ENCODE measurements around the gene TAF13.

Gene TAF13

DNA sequence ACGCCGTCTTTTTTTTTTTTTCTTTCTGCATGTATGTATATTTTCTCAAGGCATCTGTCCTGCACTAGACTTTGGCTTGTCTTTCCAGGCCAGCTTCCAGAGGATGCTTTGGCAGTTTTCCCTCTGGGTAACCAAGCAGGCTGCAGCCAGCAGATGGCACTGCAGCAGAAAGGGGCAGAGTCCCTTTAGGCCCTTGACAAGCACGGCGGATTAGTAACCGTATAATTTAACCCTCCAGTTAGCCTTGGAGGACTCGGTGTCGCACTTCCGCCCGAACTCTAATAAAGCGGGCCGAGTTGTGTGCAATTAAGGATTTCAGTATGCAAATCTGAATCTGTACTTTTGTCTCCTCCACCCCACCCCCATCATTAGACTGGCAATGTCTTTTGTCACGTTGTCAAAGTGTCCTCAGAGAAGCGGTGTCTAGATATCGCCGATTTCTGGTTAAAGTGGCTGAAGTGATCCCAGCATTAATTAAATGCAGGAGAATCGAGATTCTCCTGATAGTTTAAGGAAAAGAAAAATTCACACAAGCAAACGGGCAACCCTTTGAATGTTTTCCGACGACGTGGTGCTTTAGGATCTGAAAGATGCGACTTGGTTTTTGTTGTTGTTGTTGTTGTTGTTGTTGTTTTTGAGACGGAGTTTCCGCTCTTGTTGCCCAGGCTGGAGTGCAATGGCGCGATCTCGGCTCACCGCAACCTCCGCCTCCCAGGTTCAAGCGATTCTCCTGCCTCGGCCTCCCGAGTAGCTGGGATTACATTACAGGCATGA is 13.6 kb upstream of the TAF13 start:
- Histone ChIP-seq H3K36me3 (ENCODE audit: control insufficient read depth in 2 of 2, insufficient read depth in 1 of 2, low read length in 2 of 2) (peaks cover 3 to 11% of the 10 kb centered on the region in 2 experiments; a peak in 2 of 3 replicates), H3K9me3 (ENCODE audit: control insufficient read depth, insufficient read depth, low read depth, low read length) (no peaks in the 10 kb centered on the region), H3K27ac (ENCODE audit: extremely low read depth, low read depth, low read length) (no peak overlapping the region), H3K4me1 (ENCODE audit: control insufficient read depth, insufficient read depth, low read length) (no peaks in the 10 kb centered on the region), H3K4me3 (ENCODE audit: low read depth, low read length) (peak overlapping the region; percentile 11; the same call in 1 of the 2 replicates)
- ChIA-PET POLR2A (interaction anchor here (1.1 to 3.4 kb wide), 5 partner anchors 11 to 47 kb away, joined by 3 to 68 read pairs (median 11); partner anchors contain the start of genes TAF13 and WDR47), CTCF (interaction anchor here (0.5 to 2.2 kb wide), 13 partner anchors 10 to 1816 kb away, joined by 3 to 13 read pairs (median 3); a partner anchor contains a TSS)
- TF ChIP-seq, protein P1, sequence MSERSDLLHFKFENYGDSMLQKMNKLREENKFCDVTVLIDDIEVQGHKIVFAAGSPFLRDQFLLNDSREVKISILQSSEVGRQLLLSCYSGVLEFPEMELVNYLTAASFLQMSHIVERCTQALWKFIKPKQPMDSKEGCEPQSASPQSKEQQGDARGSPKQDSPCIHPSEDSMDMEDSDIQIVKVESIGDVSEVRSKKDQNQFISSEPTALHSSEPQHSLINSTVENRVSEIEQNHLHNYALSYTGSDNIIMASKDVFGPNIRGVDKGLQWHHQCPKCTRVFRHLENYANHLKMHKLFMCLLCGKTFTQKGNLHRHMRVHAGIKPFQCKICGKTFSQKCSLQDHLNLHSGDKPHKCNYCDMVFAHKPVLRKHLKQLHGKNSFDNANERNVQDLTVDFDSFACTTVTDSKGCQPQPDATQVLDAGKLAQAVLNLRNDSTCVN (tag by site-specific recombination; optimal IDR thresholded peaks at IDR 0.05): peak; percentile 1
- TF ChIP-seq ZNF629 (tag by site-specific recombination; IDR thresholded peaks at IDR 0.05) (peak; percentile 28; the same call in 1 of the 2 replicates), ZBTB7A (tag by site-specific recombination; IDR thresholded peaks at IDR 0.05; ENCODE audit: low read depth) (no peak), ZNF571 (tag by site-specific recombination; IDR thresholded peaks at IDR 0.05) (no peak), ZNF366 (tag by site-specific recombination; conservative IDR thresholded peaks at IDR 0.05) (no peak), ZNF555 (tag by site-specific recombination; conservative IDR thresholded peaks at IDR 0.05) (no peak), ZNF544 (tag by site-specific recombination; IDR thresholded peaks at IDR 0.05) (no peak), ZNF560 (tag by site-specific recombination; IDR thresholded peaks at IDR 0.05; ENCODE audit: borderline replicate concordance) (no peak), ZNF248 (tag by site-specific recombination; IDR thresholded peaks at IDR 0.05) (no peak), GLI4 (tag by site-specific recombination; IDR thresholded peaks at IDR 0.05) (no peak), ZNF24 (tag by site-specific recombination; IDR thresholded peaks at IDR 0.05) (no peak), ZNF549 (tag by site-specific recombination; IDR thresholded peaks at IDR 0.05) (no peak), ZNF623 (tag by site-specific recombination; IDR thresholded peaks at IDR 0.05) (no peak), BCL11B (tag by site-specific recombination; IDR thresholded peaks at IDR 0.05; ENCODE audit: low read depth) (no peak), ZNF426 (tag by site-specific recombination; IDR thresholded peaks at IDR 0.05) (no peak), ZNF707 (tag by site-specific recombination; IDR thresholded peaks at IDR 0.05) (no peak), ZNF837 (tag by site-specific recombination; IDR thresholded peaks at IDR 0.05) (no peak), ZBTB20 (tag by site-specific recombination; IDR thresholded peaks at IDR 0.05) (no peak), PRDM1 (tag by site-specific recombination; IDR thresholded peaks at IDR 0.05) (no peak), HOXA7 (CRISPR knock-in tag; IDR thresholded peaks at IDR 0.05; ENCODE audit: borderline replicate concordance) (no peak), ZNF664 (tag by site-specific recombination; IDR thresholded peaks at IDR 0.05) (no peak)
- TF ChIP-seq, protein P2, sequence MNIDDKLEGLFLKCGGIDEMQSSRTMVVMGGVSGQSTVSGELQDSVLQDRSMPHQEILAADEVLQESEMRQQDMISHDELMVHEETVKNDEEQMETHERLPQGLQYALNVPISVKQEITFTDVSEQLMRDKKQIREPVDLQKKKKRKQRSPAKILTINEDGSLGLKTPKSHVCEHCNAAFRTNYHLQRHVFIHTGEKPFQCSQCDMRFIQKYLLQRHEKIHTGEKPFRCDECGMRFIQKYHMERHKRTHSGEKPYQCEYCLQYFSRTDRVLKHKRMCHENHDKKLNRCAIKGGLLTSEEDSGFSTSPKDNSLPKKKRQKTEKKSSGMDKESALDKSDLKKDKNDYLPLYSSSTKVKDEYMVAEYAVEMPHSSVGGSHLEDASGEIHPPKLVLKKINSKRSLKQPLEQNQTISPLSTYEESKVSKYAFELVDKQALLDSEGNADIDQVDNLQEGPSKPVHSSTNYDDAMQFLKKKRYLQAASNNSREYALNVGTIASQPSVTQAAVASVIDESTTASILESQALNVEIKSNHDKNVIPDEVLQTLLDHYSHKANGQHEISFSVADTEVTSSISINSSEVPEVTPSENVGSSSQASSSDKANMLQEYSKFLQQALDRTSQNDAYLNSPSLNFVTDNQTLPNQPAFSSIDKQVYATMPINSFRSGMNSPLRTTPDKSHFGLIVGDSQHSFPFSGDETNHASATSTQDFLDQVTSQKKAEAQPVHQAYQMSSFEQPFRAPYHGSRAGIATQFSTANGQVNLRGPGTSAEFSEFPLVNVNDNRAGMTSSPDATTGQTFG (tag by site-specific recombination; IDR thresholded peaks at IDR 0.05; ENCODE audit: borderline replicate concordance): no peak
- TF ChIP-seq, protein P3, sequence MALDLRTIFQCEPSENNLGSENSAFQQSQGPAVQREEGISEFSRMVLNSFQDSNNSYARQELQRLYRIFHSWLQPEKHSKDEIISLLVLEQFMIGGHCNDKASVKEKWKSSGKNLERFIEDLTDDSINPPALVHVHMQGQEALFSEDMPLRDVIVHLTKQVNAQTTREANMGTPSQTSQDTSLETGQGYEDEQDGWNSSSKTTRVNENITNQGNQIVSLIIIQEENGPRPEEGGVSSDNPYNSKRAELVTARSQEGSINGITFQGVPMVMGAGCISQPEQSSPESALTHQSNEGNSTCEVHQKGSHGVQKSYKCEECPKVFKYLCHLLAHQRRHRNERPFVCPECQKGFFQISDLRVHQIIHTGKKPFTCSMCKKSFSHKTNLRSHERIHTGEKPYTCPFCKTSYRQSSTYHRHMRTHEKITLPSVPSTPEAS (tag by site-specific recombination; IDR thresholded peaks at IDR 0.05): no peak
- TF ChIP-seq, protein P4, sequence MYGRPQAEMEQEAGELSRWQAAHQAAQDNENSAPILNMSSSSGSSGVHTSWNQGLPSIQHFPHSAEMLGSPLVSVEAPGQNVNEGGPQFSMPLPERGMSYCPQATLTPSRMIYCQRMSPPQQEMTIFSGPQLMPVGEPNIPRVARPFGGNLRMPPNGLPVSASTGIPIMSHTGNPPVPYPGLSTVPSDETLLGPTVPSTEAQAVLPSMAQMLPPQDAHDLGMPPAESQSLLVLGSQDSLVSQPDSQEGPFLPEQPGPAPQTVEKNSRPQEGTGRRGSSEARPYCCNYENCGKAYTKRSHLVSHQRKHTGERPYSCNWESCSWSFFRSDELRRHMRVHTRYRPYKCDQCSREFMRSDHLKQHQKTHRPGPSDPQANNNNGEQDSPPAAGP (tag by site-specific recombination; IDR thresholded peaks at IDR 0.05): no peak
- TF ChIP-seq, protein P5, sequence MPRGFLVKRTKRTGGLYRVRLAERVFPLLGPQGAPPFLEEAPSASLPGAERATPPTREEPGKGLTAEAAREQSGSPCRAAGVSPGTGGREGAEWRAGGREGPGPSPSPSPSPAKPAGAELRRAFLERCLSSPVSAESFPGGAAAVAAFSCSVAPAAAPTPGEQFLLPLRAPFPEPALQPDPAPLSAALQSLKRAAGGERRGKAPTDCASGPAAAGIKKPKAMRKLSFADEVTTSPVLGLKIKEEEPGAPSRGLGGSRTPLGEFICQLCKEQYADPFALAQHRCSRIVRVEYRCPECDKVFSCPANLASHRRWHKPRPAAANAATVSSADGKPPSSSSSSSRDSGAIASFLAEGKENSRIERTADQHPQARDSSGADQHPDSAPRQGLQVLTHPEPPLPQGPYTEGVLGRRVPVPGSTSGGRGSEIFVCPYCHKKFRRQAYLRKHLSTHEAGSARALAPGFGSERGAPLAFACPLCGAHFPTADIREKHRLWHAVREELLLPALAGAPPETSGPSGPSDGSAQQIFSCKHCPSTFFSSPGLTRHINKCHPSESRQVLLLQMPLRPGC (tag by site-specific recombination; IDR thresholded peaks at IDR 0.05): no peak
- TF ChIP-seq, protein P6, sequence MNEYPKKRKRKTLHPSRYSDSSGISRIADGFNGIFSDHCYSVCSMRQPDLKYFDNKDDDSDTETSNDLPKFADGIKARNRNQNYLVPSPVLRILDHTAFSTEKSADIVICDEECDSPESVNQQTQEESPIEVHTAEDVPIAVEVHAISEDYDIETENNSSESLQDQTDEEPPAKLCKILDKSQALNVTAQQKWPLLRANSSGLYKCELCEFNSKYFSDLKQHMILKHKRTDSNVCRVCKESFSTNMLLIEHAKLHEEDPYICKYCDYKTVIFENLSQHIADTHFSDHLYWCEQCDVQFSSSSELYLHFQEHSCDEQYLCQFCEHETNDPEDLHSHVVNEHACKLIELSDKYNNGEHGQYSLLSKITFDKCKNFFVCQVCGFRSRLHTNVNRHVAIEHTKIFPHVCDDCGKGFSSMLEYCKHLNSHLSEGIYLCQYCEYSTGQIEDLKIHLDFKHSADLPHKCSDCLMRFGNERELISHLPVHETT (tag by site-specific recombination; IDR thresholded peaks at IDR 0.05): no peak; the same call in 1 of the 2 replicates
- TF ChIP-seq, protein P7, sequence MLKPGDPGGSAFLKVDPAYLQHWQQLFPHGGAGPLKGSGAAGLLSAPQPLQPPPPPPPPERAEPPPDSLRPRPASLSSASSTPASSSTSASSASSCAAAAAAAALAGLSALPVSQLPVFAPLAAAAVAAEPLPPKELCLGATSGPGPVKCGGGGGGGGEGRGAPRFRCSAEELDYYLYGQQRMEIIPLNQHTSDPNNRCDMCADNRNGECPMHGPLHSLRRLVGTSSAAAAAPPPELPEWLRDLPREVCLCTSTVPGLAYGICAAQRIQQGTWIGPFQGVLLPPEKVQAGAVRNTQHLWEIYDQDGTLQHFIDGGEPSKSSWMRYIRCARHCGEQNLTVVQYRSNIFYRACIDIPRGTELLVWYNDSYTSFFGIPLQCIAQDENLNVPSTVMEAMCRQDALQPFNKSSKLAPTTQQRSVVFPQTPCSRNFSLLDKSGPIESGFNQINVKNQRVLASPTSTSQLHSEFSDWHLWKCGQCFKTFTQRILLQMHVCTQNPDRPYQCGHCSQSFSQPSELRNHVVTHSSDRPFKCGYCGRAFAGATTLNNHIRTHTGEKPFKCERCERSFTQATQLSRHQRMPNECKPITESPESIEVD (tag by site-specific recombination; IDR thresholded peaks at IDR 0.05): no peak
